GM18951 (cell line): Measurements from ENCODE around the gene ACOT8.
A peak's percentile ranks its signal among the peaks of the same experiment; 100 is the strongest.

Experiments
- POLR2A ChIP-seq: IDR thresholded peaks from 4 replicates; pipeline ENCODE4 v1.6.1; 2011; ENCODE audit warnings: mild to moderate bottlenecking; ENCODE audit not compliant: insufficient read length, insufficient read depth; ENCODE audit errors: extremely low read depth
- in situ Hi-C: fragments of 300-500 bp; cut with MboI; formaldehyde crosslinking; loops from one replicate; pipeline ENCODE4 v1.12.0; 2022; ENCODE audit warnings: low sequenced_read_pairs, mixed read lengths, inconsistent platforms; ENCODE audit not compliant: unreplicated experiment

ACOT8 gene

GRCh38 chr20:45819466-45819865 lies 37.7 kb downstream of the ACOT8 start:
- in situ Hi-C loops: no loop called here
- no peak for TF ChIP-seq POLR2A

GRCh38 chr20:45818239-45818638 lies 39.0 kb downstream of the ACOT8 start:
- TF ChIP-seq POLR2A: no peak
- in situ Hi-C loops: no loop called here

GRCh38 chr20:45817376-45818194 lies 39.6 kb downstream of the ACOT8 start:
- in situ Hi-C loops: no loop called here
- TF ChIP-seq POLR2A: no peak

- in situ Hi-C loops: no loop called here
- no peak for TF ChIP-seq POLR2A
Observed at GRCh38 chr20:45816951-45817350, 40.2 kb downstream of the ACOT8 start.

GRCh38 chr20:45814314-45814713 lies 42.9 kb downstream of the ACOT8 start:
- in situ Hi-C loops: no loop called here
- no peak for TF ChIP-seq POLR2A

GRCh38 chr20:45813489-45813888 lies 43.7 kb downstream of the ACOT8 start:
- TF ChIP-seq POLR2A: no peak
- in situ Hi-C loops: no loop called here

GRCh38 chr20:45813006-45813340 lies 44.2 kb downstream of the ACOT8 start:
- in situ Hi-C loops: no loop called here
- TF ChIP-seq POLR2A: no peak

GRCh38 chr20:45812157-45813005 lies 44.8 kb downstream of the ACOT8 start, which contains the start of gene UBE2C:
Gene UBE2C (plus strand): TSS chr20:45812644. CDS start chr20:45812696, 52 bp downstream.
- TF ChIP-seq POLR2A: peak; percentile 69
- in situ Hi-C loops: no loop called here

- TF ChIP-seq POLR2A: no peak
- in situ Hi-C loops: no loop called here
Observed at GRCh38 chr20:45810191-45810970, 46.8 kb downstream of the ACOT8 start.

GRCh38 chr20:45801851-45802250 lies 55.3 kb downstream of the ACOT8 start:
- in situ Hi-C loops: no loop called here
- no peak for TF ChIP-seq POLR2A

GRCh38 chr20:45798935-45799642 lies 58.1 kb downstream of the ACOT8 start:
- no peak for TF ChIP-seq POLR2A
- in situ Hi-C loops: loop anchor here (25.0 kb wide), 1 partner anchor 462 kb away; the partner anchor contains the start of gene SDC4

GRCh38 chr20:45797955-45798354 lies 59.2 kb downstream of the ACOT8 start:
- in situ Hi-C loops: loop anchor here (25.0 kb wide), 1 partner anchor 461 kb away; the partner anchor contains the start of gene SDC4

- in situ Hi-C loops: loop anchor here (25.0 kb wide), 1 partner anchor 460 kb away; the partner anchor contains the start of gene SDC4
Observed at GRCh38 chr20:45797510-45797909, 59.7 kb downstream of the ACOT8 start.
